GM10248 (cell line): ENCODE results near the gene EDA2R.

ENCODE experiments used
- CTCF ChIA-PET: fragments of 300-600 bp; sonication (Branson Sonifier 250); formaldehyde crosslinking; extraction: SDS; loops from one replicate; lab custom pipeline; 2021; ENCODE audit warnings: antibody characterized with exemption; lab: Yijun Ruan, JAX
- POLR2A ChIA-PET: fragments of 350-650 bp; sonication (Branson Sonifier 250); formaldehyde crosslinking; extraction: SDS; loops from one replicate; lab custom pipeline; 2020; ENCODE audit warnings: antibody characterized with exemption; lab: Yijun Ruan, JAX
- DNase-seq: peaks from one replicate; pipeline ENCODE4 v3.0.0; 2012; ENCODE audit errors: extremely low spot score
- TF ChIP-seq, protein P1 (sequence below): IDR thresholded peaks from 2 replicates; pipeline ENCODE4 v1.5.1; 2012; ENCODE audit warnings: mild to moderate bottlenecking, low read depth; ENCODE audit errors: extremely low read depth, missing control alignments, control extremely low read depth

EDA2R gene

GRCh38 chrX:66638591-66639500 lies at the start of gene EDA2R:
Gene EDA2R (minus strand): TSS chrX:66639078. CDS start chrX:66616020, 23,058 bp downstream.
- ChIA-PET POLR2A (no interaction called here), CTCF (no interaction called here)
- peak; percentile 68 for DNase-seq
- TF ChIP-seq, protein P1, sequence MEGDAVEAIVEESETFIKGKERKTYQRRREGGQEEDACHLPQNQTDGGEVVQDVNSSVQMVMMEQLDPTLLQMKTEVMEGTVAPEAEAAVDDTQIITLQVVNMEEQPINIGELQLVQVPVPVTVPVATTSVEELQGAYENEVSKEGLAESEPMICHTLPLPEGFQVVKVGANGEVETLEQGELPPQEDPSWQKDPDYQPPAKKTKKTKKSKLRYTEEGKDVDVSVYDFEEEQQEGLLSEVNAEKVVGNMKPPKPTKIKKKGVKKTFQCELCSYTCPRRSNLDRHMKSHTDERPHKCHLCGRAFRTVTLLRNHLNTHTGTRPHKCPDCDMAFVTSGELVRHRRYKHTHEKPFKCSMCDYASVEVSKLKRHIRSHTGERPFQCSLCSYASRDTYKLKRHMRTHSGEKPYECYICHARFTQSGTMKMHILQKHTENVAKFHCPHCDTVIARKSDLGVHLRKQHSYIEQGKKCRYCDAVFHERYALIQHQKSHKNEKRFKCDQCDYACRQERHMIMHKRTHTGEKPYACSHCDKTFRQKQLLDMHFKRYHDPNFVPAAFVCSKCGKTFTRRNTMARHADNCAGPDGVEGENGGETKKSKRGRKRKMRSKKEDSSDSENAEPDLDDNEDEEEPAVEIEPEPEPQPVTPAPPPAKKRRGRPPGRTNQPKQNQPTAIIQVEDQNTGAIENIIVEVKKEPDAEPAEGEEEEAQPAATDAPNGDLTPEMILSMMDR, result no peak

DNA sequence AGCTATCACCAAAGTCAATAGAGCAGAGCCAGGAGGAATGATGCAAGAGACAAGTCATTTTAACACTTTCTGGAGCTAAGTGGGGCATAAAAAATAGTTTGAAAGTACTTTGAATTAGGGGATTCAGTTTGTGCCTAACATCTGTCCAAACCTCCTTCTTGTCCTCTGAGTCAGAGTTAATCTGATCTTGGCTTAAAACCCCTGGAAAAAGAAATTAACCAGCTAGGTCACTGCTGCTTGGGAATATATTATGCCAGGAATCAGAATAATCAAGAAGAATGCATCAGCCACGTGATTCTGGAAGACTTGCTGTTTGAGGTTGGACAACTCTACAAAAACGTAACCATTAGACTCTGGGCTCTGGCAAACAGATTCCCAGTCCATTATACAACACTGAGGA lies 45.3 kb upstream of the EDA2R start:
- ChIA-PET POLR2A (no interaction called here), CTCF (no interaction called here)
- no peak for DNase-seq
- TF ChIP-seq, protein P1, result no peak

GRCh38 chrX:66680451-66680850 lies 41.6 kb upstream of the EDA2R start:
- DNase-seq, result no peak
- ChIA-PET CTCF (no interaction called here), POLR2A (no interaction called here)
- TF ChIP-seq, protein P1, result no peak

- ChIA-PET CTCF (interaction anchor here (1.5 kb wide), 1 partner anchor 8 kb away, joined by 3 read pairs; no protein-coding TSS in a partner anchor), POLR2A (no interaction called here)
- TF ChIP-seq, protein P1, result no peak
- no peak for DNase-seq
Measured at GRCh38 chrX:66677430-66677829, 38.6 kb upstream of the EDA2R start.

DNA sequence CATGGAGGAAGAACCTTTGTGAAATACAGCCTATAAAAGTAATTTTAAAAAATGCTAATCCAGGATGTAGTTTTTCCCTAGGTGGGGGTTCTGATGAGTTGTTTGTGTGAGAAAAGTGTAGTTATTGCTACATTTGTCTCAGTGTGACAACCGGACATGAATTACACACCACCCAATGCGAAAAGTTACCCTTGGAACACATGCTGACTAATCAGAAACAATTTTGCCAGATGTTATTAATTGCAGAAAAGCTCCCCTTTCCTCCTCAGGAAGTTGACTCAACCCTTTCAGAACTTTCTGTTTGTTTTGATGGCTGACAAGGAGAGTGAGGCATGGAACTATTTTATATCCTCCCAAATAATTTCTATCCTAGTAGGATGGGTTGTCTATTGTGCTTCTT lies 38.1 kb upstream of the EDA2R start:
- DNase-seq, result no peak
- ChIA-PET POLR2A (no interaction called here), CTCF (interaction anchor here (1.5 kb wide), 1 partner anchor 8 kb away, joined by 3 read pairs; no protein-coding TSS in a partner anchor)
- TF ChIP-seq, protein P1, result no peak

DNA sequence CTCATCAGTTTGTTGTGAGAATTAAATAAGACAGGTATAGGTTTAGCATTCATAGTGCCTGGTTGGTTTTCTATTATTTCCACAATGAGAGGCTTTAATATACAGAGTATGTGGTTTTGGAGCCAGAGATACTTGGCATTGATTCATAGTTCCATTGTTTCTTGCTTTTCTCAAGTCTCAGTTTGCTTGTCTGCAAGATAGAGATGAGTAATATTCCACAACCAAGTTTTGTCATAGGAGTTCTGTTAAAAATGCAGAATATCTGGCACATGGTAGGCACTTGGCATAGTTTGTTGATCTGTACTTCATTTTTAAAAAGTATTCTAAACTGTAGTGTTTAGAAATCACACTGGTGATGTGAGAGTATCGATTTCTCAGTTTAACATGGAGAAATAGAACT lies 37.5 kb upstream of the EDA2R start:
- DNase-seq, result no peak
- CTCF ChIA-PET, result interaction anchor here (1.5 kb wide), 1 partner anchor 7 kb away, joined by 3 read pairs; no protein-coding TSS in a partner anchor
- POLR2A ChIA-PET, result no interaction called here
- TF ChIP-seq, protein P1, result no peak
